ENCODE measurements around the gene SLC6A4.
"Not testable (repeated sequence)": the region's sequence is repeated elsewhere in the genome, so short reads cannot be mapped to it uniquely, and the experiment has no call there.

Gene SLC6A4

GRCh38 chr17:30148376-30148775 lies 87.1 kb downstream of the SLC6A4 start:
- Mint-ChIP-seq H3K4me3 (no peak overlapping the region), H3K9me3 (no peaks in the 10 kb centered on the region), H3K27me3 (ENCODE audit: low read depth) (no peaks in the 10 kb centered on the region), H3K27ac (no peak overlapping the region), H3K36me3 (ENCODE audit: low read depth) (peaks cover 36% of the 10 kb centered on the region), H3K4me1 (no peaks in the 10 kb centered on the region)
- no peak for TF ChIP-seq CTCF (IDR thresholded peaks at IDR 0.05; ENCODE audit: unreplicated experiment in 3 of 3)

- H3K4me3 Mint-ChIP-seq, H3K9me3 Mint-ChIP-seq: not testable (repeated sequence)
- peaks cover 32% of the 10 kb centered on the region for H3K36me3 Mint-ChIP-seq (ENCODE audit: low read depth)
These were observed 87.6 kb downstream of the SLC6A4 start for GRCh38 chr17:30147860-30148259.

More at GRCh38 chr17:30147860-30148259, 87.6 kb downstream of the SLC6A4 start:
- not testable (repeated sequence) for H3K27me3 Mint-ChIP-seq (ENCODE audit: low read depth); H3K27ac Mint-ChIP-seq; H3K4me1 Mint-ChIP-seq
